PC-3 (cell line): ENCODE results near the gene MLIP. TPM values are rescaled to one million over a fixed set of nuclear protein-coding genes. Genes with fewer than 3 reads are reported as not detected.
A peak's percentile ranks its signal among the peaks of the same experiment; 100 is the strongest.

ENCODE experiments used
- ATAC-seq: fragments of 200-7000 bp; cut with Tn5 transposase; 2 replicates; pipeline ENCODE4 v1.9.1; 2020; ENCODE audit warnings: mild to moderate bottlenecking, moderate library complexity
- BruUV-seq: library from RNA; stranded (reverse); fragments of 400-500 nt; replicated peaks from 2 replicates; lab custom pipeline; 2021; lab: Mats Ljungman, UMichigan
- CTCF ChIA-PET: fragments of 300-600 bp; sonication (Branson Sonifier 250); formaldehyde crosslinking; loops from one replicate; lab custom pipeline; 2022; ENCODE audit warnings: antibody characterized with exemption; lab: Charles Lee
- POLR2A ChIA-PET: fragments of 300-600 bp; sonication (Branson Sonifier 250); formaldehyde crosslinking; loops from one replicate; lab custom pipeline; 2022; ENCODE audit warnings: antibody characterized with exemption; ENCODE audit not compliant: unreplicated experiment; lab: Charles Lee
- DNase-seq: peaks from one replicate; pipeline ENCODE4 v3.0.0-alpha.2; 2015
- H2AFZ ChIP-seq: fragments of 300-600 bp; sonication (generic); 2 replicates; pipeline ENCODE4 v1.6.0; 2016; ENCODE audit warnings: antibody characterized with exemption, low read length
- H3F3A ChIP-seq: fragments of 300-600 bp; sonication (generic); one replicate; pipeline ENCODE4 v1.6.0; 2017; ENCODE audit warnings: antibody characterized with exemption, low read length, control low read depth, mild to moderate bottlenecking; ENCODE audit not compliant: unreplicated experiment
- H3K27ac ChIP-seq: fragments of 300-600 bp; sonication (generic); 2 replicates; pipeline ENCODE4 v1.5.1; 2016; ENCODE audit warnings: mild to moderate bottlenecking, low read length
- H3K27me3 ChIP-seq: fragments of 300-600 bp; sonication (generic); 2 replicates; pipeline ENCODE4 v1.6.1; 2016; ENCODE audit warnings: low read length, mixed read lengths
- H3K36me3 ChIP-seq: fragments of 300-600 bp; sonication (generic); 2 replicates; pipeline ENCODE4 v1.6.1; 2016; ENCODE audit warnings: low read depth, mixed run types, low read length, mixed read lengths
- H3K4me1 ChIP-seq: fragments of 300-600 bp; sonication (generic); 2 replicates; pipeline ENCODE4 v1.5.1; 2016; ENCODE audit warnings: low read length; ENCODE audit not compliant: insufficient read depth
- H3K4me2 ChIP-seq: fragments of 300-600 bp; sonication (generic); 2 replicates; pipeline ENCODE4 v1.6.0; 2016; ENCODE audit warnings: low read length
- H3K4me3 ChIP-seq: fragments of 300-600 bp; sonication (generic); 2 replicates; pipeline ENCODE4 v1.5.1; 2016; ENCODE audit warnings: mild to moderate bottlenecking, low read length, mixed read lengths
- H3K79me2 ChIP-seq: fragments of 300-600 bp; sonication (generic); 2 replicates; pipeline ENCODE4 v1.6.1; 2017; ENCODE audit warnings: low read length, mixed read lengths
- H3K9ac ChIP-seq: fragments of 300-600 bp; sonication (generic); 2 replicates; pipeline ENCODE4 v1.6.0; 2016; ENCODE audit warnings: mild to moderate bottlenecking, low read length
- H3K9me2 ChIP-seq: fragments of 300-600 bp; sonication (generic); replicated peaks from 2 replicates; pipeline ENCODE4 v1.6.1; 2016; ENCODE audit warnings: mixed run types, low read length, mixed read lengths
- H3K9me3 ChIP-seq: fragments of 300-600 bp; sonication (generic); 2 replicates; pipeline ENCODE4 v1.6.1; 2016; ENCODE audit warnings: low read length, mixed read lengths
- H4K20me1 ChIP-seq: fragments of 300-600 bp; sonication (generic); 2 replicates; pipeline ENCODE4 v1.6.1; 2016; ENCODE audit warnings: low read length, mixed read lengths
- CTCF ChIP-seq: fragments of 300-600 bp; sonication (generic); conservative IDR thresholded peaks from 2 replicates; pipeline ENCODE4 v1.5.1; 2017; ENCODE audit warnings: antibody characterized with exemption, low read depth, mild to moderate bottlenecking, low read length
- EZH2 ChIP-seq: fragments of 300-600 bp; sonication (generic); IDR thresholded peaks from one replicate; pipeline ENCODE4 v1.6.1; 2017; ENCODE audit warnings: antibody characterized with exemption, mild to moderate bottlenecking, low read length; ENCODE audit not compliant: unreplicated experiment
- EZH2phosphoT487 ChIP-seq: fragments of 300-600 bp; sonication (generic); IDR thresholded peaks from 2 replicates; pipeline ENCODE4 v1.6.1; 2018; ENCODE audit warnings: mild to moderate bottlenecking, antibody characterized with exemption, low read length, borderline replicate concordance
- intact Hi-C: fragments of 100-400 bp; cut with micrococcal nuclease; formaldehyde crosslinking; loops from 2 replicates; pipeline ENCODE4 v1.9.0; 2023
- total RNA-seq: library from RNA; depleted of rRNA; stranded (reverse); fragments of >200 nt; gene quantifications from 2 replicates; pipeline ENCODE4 v1.2.3, GENCODE V29; 2014

Gene MLIP
- total RNA-seq, 1 experiment from 2014 or later: not detected

- H3K79me2 ChIP-seq: no peaks in the 10 kb centered on the region
- no peak overlapping the region for H2AFZ ChIP-seq
- H3K9me3 ChIP-seq: no peaks in the 10 kb centered on the region
- CTCF ChIA-PET: no interaction called here
- BruUV-seq: no TSS peak
- H3F3A ChIP-seq: no peaks in the 10 kb centered on the region
- no peak overlapping the region for H3K4me2 ChIP-seq
- no peaks in the 10 kb centered on the region for H3K27me3 ChIP-seq
- peaks cover 52% of the 10 kb centered on the region for H3K4me1 ChIP-seq
- H3K36me3 ChIP-seq: no peaks in the 10 kb centered on the region
- no peaks in the 10 kb centered on the region for H4K20me1 ChIP-seq
- no peak overlapping the region for H3K27ac ChIP-seq
- TF ChIP-seq EZH2 (no peak), CTCF (no peak), EZH2phosphoT487 (no peak)
- POLR2A ChIA-PET: no interaction called here
- no peaks in the 10 kb centered on the region for H3K9me2 ChIP-seq
- no peak for DNase-seq
- H3K9ac ChIP-seq: no peak overlapping the region
- intact Hi-C loops: loop anchor here (10.0 kb wide), 1 partner anchor 206 kb away; no protein-coding TSS in a partner anchor
- ATAC-seq: no peak
- H3K4me3 ChIP-seq: no peak overlapping the region
Observed at GRCh38 chr6:54288474-54288873, 177.2 kb downstream of the MLIP start.

GRCh38 chr6:54289426-54289825, 178.2 kb downstream of the MLIP start:
- POLR2A ChIA-PET: no interaction called here
- no peak for TF ChIP-seq EZH2phosphoT487
- no peak for TF ChIP-seq CTCF
- no peak for TF ChIP-seq EZH2
- Histone ChIP-seq H3K27me3 (no peaks in the 10 kb centered on the region), H3K27ac (no peak overlapping the region), H3K4me1 (peaks cover 44% of the 10 kb centered on the region), H3K9me2 (no peaks in the 10 kb centered on the region), H3K4me2 (no peak overlapping the region), H3K36me3 (no peaks in the 10 kb centered on the region), H3K9me3 (no peaks in the 10 kb centered on the region), H3K9ac (no peak overlapping the region), H2AFZ (no peak overlapping the region), H3F3A (no peaks in the 10 kb centered on the region), H4K20me1 (no peaks in the 10 kb centered on the region), H3K4me3 (no peak overlapping the region), H3K79me2 (no peaks in the 10 kb centered on the region)
- no TSS peak for BruUV-seq
- CTCF ChIA-PET: no interaction called here
- DNase-seq (no peak), ATAC-seq (no peak)
- intact Hi-C loops: loop anchor here (10.0 kb wide), 1 partner anchor 205 kb away; no protein-coding TSS in a partner anchor

- ChIA-PET CTCF (no interaction called here), POLR2A (interaction anchor here (0.6 to 1.2 kb wide), 2 partner anchors 45 to 497 kb away, joined by 3 to 10 read pairs; no protein-coding TSS in a partner anchor)
- ATAC-seq: peak; percentile 76
- Histone ChIP-seq H3K27me3 (no peaks in the 10 kb centered on the region), H3K36me3 (no peaks in the 10 kb centered on the region), H3F3A (no peaks in the 10 kb centered on the region), H3K4me2 (peak overlapping the region; percentile 56), H3K9ac (peak overlapping the region; percentile 48; the same call in 1 of the 2 replicates), H3K4me1 (peaks cover 34% of the 10 kb centered on the region), H2AFZ (peak overlapping the region; percentile 48), H3K9me2 (no peaks in the 10 kb centered on the region), H3K4me3 (no peak overlapping the region), H3K27ac (peak overlapping the region; percentile 85), H3K9me3 (no peaks in the 10 kb centered on the region), H4K20me1 (no peaks in the 10 kb centered on the region), H3K79me2 (no peaks in the 10 kb centered on the region)
- intact Hi-C loops: no loop called here
- TF ChIP-seq EZH2: no peak
- no peak for TF ChIP-seq CTCF
- no peak for TF ChIP-seq EZH2phosphoT487
- peak; percentile 66 for DNase-seq
- no TSS peak for BruUV-seq
Observed at GRCh38 chr6:54291146-54291545, 179.9 kb downstream of the MLIP start.
